Hepatic stellate cell (primary cell): ENCODE results near the gene LMX1B.
"Not testable (repeated sequence)": the region's sequence is repeated elsewhere in the genome, so short reads cannot be mapped to it uniquely, and the experiment has no call there.

Experiments
- DNase-seq: peaks from one replicate; pipeline ENCODE4 v3.0.0; 2011; ENCODE audit warnings: low spot score

The LMX1B gene

DNA sequence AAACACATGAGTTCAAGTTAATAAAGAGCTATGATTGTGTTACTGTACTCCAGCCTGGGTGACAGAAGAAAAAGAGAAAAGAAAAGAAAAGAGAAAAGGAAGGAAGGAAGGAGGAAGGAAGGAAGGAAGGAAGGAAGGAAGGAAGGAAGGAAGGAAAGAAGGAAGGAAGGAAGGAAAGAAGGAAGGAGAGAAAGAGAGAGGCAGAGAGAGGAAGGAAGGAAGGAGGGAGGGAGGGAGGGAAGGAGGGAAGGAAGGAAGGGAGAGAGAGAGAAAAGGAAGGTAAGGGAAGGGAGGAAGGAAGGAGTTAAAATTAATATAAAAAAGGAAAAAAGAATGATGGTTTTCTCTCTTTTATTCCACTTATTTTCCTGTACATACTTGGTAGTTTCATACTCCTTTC is 101.7 kb downstream of the LMX1B start:
- no peak for DNase-seq

DNA sequence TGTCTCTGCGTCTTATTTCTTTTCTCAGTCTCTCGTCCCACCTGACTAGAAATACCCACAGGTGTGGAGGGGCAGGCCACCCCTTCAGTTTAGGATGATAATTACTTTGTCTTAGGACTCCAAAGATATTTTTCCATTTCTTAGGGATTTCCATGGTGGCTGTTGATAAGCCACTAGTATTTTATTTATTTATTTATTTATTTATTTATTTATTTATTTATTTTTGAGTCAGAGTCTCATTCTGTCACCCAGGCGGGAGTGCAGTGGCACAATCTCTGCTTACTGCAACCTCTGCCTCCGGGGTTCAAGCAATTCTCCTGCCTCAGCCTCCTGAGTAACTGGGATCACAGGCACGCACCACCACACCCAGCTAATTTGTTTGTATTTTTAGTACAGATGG is 103.7 kb downstream of the LMX1B start:
- DNase-seq, result not testable (repeated sequence)

DNA sequence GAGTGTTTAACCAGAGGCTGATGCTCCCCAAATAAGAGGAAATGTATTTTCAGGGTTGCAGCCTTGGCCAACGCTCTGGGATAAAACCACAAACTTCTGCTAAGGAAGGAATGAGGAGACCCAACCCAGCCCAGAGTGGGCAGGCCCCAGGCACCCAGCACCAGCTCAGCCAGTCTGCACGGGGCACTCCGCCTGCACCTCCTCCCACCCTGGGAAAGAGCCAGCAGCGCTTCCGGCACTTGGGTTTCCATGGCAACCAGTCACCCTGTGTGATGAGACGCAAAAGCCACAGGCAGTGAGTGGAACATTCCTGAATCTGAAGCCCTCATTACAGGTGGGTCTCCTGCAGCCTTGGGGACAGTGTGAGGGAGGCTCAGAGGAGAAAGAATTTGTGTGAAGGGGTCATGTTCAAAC is 105.9 kb downstream of the LMX1B start:
- peak; percentile 30 for DNase-seq

DNA sequence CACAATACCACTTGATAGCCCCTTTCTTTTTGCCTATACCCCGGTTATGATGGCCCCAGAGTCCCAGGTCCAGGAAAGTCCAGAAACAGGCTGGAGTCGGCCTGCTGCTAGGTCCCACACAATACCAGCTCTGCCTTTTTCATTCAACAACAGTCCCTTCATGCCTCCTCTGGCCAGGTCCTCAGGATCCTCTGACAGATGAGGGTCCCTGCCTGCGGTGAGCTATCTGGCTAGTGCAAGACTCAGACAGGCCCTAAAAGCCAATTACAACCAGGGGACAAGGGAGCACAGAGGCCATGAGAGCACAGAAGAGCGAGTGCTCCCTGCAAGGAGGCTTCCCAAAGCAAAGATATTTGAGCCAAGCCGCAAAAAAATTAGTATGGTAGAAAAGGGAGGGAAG is 106.3 kb downstream of the LMX1B start:
- no peak for DNase-seq

DNA sequence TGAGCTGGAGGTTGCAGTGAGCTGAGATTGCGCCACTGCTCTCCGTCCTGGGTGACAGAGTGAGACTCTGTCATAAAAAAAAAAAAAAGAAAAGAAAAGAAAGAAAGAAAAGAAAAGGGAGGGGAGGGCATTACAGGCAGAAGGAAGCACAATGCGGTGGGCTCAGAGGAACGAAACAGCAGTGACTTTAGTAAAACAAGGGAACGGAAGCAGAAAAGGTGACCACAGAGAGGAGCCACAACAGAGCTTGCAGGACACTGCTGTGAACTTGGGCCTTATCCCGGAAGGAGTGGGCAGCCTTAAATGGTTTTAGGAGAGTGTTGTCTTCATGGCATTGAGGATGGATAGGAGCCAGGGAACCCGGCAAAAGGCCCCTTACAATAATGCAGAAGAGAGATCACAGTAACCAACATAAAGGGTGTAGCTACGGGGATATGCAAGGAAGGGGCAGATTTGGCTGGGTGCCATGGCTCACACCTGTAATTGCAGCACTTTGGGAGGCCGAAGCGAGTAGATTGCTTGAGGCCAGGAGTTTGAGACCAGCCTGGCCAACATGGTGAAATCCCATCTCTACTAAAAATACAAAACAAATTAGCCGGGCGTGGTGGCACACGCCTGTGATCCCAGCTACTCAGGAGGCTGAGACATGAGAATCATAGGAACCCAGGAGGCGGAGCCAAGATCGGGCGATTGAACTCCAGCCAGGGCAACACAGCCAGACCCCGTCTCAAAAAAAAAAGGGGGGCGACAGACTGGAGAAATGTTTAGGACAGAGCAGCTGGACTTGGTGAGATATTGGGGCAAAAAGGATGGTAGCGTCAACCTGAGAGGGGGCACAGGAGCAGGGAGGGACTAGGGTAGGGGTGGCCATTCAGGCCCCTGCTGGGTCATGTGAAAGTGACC is 107.2 kb downstream of the LMX1B start:
- no peak for DNase-seq

DNA sequence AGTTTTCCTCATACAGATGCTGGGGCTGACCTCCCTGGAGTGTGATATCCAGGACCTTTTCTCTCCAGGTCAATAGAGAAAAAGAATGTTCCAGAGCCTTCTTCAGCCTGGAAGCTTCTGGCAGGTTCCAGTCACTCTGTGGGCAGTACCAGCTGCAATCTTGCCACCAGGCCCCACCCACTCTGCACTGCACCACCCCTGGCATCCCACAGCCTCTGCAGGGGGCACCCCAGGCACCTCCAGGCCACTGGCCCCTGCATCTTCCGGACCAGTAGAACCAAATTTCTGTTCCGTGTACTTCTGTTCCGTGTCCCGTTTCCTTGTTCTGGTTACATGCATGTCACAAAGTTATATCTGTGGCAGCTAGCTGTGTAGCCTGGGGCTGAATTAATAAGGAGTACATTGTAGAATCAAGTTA is 107.8 kb downstream of the LMX1B start:
- no peak for DNase-seq

DNA sequence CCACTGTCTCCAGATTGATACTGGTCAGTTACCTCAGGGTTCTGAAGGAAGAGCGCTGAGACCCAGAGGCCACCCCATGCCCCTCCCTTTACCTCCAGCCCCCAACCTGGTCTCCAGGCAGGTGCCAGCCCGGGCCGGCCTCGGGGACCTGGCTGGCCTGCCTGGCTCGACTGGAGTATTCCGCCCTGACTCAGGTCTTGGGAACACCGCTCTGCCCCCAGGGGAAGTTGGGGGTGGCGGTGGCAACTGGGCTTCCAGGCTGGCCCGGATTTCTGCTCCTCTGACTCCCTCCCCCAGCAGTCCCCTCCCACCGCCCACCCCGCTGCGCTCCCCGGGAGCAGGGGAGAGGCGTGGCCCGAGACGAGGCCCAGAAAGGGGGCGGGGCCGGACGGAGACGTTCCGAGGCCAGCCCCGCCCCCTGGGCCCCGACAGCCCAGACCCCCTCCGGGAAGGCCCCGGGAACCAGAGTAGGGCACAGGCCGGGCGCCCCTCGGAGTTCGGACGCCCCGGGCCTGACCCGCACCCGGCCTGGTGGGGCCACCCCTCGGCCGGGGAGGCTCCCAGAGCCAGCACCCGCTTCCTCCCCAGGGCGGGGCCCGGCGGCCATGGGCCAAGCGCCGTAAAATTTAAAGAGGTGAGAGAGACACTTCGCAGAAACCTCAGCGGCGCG is 108.7 kb downstream of the LMX1B start:
- no peak for DNase-seq

DNA sequence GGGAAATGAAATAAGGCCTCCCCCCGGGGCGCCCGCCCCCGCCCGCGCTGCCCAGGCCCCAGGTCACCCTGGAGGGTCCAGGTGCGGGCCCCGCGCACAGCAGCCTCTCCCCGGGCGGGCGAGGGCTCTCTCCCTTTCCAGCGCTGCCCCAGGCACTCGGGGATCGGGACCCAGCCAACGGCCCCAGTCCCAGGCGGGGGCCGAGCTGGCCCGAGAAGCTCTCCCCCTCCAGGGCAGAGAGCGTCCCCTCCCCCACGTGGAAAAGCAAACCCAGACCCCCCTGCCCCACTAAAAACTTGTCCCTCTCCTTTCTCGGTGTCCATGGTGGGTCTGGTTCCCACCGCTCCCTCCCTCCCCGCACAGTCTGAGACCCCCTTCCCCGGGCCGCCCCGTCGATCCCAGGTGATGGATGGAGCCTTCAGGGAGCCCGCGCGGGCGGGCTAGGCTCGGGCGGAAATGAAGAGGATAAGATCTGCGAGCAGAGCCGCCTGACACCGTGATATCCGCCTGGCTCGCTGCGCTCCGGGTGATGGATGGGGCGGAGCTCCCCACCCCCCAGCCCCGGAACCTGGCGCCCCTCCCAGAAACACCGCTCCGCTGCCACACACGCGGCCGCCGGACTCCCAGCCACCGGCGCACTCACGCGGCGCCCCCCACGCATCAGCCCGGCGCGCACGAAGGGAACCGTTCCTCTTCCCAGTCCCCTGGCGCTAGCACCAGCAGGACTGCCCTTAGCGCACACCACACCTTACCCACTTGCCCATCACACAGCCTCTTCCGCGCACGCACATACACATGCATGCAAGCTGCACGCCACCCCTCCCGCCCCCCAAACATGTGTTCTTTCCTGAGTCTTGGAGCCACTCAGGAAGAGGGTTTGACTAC is 109.4 kb downstream of the LMX1B start:
- no peak for DNase-seq

DNA sequence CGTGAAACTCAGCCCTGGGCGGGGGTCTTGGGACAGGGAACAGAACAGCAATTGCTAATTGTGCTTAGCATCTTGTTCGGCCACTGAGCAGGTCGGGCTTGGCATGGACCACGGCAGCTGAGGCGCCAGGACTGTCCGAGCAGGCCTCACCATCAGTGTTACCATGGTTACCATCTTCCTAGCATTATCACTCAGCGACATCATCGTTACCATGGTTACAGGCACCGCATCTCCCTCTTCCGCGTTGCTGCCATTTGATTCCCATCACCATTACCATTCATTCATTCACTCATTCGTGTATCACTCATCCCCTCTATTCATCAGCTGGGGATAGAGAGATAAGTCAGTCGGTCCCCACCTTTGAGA is 110.1 kb downstream of the LMX1B start:
- no peak for DNase-seq

DNA sequence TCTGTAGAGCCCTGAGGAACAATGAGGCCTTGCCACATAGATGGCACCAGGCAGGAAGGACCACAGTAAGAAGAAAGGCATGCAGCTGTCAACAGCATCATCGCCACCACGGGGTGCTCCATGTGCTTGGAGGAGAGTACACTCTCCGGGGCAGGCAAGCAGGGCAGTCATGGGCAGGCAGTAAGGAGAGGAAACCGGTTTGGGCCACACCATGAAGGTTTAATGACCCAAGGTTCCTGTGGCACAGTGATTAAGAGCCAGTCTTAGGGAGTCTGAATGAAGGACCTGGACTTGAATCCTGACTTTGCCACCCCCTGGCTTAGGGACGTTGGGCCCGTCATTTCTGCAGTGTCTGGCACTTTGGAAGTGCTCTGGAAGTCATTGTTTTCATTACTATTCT is 110.5 kb downstream of the LMX1B start:
- DNase-seq, result no peak

DNA sequence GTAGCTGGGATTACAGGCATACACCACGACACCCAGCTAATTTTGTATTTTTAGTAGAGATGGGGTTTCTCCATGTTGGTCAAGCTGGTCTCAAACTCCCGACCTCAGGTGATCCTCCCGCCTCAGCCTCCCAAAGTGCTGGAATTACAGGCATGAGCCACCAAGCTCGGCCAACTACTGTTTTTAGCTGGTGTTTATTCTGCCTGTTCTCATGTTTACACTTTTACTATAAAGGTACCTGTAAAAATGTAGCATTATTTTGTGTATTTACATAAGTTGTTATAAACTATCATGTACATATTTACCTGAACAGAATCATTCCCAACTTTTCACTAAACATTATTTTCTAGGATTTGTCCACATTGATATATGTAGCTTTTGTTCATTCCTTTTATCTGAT is 111.8 kb downstream of the LMX1B start:
- DNase-seq, result not testable (repeated sequence)

DNA sequence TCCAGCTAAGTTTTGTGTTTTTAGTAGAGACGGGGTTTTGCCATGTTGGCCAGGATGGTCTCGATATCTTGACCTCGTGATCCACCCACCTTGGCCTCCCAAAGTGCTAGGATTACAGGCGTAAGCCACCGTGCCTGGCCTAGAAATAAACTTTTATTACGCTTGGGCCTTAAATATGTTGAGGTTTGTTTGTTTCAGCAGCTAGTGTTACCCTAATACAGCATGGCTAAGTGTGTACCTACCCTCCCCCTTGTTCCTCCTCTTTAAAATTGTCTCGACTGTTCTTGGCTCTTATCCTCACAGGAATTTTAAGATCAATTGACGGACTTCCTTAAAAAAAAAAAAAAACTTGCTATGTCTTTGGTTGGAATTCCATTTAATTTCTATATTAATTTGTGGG is 114.5 kb downstream of the LMX1B start:
- not testable (repeated sequence) for DNase-seq

DNA sequence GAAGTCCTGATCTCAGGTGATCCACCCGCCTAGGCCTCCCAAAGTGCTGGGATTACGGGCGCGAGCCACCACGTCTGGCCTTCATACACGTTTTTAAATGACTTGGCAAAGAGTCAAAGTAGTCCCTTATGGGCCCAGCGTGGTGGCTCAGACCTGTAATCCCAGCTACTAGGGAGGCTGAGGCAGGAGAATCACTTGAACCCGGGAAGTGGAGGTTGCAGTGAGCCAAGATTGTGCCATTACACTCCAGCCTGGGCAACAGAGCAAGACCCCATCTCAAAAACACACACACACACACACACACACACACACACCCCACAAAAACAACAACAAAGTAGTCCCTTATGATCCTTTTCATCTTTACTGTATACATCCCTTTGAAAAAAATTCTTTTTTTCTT is 116.9 kb downstream of the LMX1B start:
- DNase-seq, result not testable (repeated sequence)

DNA sequence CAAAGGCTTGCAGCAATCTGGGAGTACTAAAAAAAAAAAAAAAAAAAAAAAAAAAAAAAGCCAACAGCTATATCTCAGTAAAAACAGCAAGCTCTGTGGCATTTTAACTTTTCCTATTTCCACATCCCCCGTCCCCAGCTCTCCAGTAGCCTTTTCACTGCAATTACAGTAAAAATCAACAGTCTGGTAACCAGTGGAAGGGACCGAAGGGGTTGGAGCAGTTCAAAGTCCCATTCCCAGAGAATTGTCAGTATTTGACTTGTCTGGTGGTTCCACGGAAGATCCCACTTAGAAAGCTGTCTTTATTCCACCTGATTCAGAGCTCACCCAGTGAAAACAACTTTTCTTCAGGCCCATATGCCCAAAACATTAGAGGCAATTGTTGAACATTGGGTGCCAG is 119.3 kb downstream of the LMX1B start:
- DNase-seq, result no peak

DNA sequence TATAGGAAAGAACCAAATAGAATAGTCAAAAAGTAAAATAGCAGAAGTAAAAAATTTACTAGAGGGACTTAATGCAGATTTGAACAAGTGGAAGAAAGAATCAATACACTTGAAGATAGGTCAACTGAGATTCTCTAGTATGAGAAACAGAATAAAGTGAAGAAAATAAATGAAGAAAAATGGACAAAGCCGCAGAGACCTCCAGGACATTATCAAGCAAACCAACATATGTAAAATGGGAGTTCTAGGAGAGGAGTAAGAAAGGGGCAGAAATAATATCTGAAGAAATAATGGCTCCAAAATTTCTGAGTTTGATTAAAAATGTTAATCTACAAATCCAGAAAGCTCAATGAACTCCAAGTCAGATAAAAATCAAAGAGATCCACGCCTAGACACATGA is 121.1 kb downstream of the LMX1B start:
- no peak for DNase-seq

DNA sequence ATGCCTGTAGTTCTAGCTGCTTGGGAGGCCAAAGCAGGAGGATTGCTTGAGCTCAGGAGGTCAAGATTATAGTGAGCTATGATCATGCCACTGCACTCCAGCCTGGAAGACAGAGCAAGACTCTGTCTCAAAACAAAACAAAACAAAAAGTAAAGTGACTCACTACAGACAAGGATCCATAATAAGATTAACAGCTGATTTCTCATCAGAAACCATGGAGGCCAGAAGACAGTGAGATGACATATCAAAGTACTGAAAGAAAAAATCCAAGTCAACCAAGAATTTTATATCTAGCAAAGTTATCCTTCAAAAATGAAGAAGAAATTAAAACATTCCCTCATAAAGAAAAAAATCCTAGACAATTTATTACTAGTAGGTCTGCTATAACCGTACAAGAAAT is 121.8 kb downstream of the LMX1B start:
- DNase-seq, result no peak

DNA sequence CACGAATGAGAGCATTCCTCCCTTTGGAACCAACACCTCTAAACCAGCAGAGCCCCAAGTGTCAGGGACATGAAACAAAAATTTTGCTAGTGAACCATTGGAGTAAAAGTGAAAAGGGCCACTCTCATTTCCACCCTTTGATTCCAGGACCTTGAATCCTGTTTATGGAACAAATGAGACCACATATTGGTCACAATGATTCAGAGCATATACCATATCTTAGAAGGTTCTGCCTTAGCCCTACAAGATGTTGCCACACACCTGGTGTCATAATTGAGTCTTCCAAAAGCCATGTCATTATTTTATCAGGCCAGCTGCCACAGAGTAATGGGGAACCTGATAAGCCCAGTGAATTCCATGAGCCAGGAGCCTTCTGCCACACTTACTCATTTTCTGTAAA is 124.8 kb downstream of the LMX1B start:
- no peak for DNase-seq

DNA sequence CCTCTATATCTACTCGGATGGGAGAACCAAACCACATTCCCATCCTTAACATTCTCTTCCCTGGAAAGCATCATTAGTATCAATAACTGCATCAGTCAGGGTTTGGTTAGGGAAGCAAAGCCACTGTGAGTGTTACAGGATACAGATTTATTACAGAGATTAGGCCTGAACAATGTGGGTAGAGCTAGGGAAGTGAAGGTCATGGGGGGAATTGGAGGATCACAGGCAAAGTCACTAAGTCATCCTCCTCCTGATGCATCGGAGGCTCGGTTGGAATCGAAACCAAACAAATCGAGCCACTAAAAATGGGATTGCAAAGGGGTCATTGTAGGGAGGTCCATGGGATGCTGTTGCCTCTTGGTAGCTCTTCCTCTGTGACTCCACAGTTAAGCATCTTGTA is 129.3 kb downstream of the LMX1B start:
- DNase-seq, result no peak

DNA sequence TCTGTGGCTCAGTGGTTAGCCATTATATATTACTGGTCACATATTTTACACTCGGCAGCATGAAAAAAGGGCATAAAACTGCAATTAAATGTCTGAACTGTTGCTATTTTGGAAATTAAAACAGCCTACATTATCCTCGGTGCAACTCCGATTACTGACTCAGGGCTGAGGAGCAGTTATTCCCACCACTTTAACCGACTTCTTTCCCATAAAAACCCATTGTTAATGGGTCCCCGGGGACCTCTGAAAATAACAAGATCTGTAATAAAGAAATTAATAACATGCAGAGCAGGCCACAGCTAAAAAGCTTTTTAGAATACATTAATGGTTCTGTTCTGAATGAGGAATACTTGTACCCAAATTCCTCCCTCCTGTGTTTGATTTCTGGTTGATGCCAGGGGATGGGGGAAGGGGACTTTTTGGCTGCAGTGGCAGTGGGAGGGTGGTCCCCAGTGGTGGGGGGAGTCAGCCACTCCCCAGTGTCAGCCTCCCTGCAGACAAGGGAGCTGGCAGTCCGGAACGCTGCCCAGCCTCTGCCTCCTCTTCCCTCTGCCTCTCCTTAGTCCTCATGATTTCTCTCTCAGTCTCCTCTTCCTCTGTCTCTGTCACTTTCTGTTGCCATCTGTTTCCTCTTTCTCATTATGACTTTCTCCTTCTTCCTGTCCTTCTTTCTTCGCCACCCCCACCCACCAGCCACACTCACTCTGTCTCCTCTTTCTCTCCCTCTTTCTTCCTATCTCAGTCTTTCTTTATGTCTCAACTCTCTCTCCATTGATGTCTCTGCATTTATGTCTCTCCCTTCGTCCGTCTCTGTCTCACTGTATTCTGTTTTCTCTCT is 132.1 kb downstream of the LMX1B start:
- DNase-seq, result no peak
